Measurements from ENCODE around the gene TMEM175. TPM values are rescaled to one million over a fixed set of nuclear protein-coding genes. Genes with fewer than 3 reads are reported as not detected.

TMEM175 gene
- total and polyA plus RNA-seq, 2 of the 8 experiments (the other 6 are each of a cell fraction or from before 2014, with no cell fraction given) = 4.9 to 20.7 TPM

DNA sequence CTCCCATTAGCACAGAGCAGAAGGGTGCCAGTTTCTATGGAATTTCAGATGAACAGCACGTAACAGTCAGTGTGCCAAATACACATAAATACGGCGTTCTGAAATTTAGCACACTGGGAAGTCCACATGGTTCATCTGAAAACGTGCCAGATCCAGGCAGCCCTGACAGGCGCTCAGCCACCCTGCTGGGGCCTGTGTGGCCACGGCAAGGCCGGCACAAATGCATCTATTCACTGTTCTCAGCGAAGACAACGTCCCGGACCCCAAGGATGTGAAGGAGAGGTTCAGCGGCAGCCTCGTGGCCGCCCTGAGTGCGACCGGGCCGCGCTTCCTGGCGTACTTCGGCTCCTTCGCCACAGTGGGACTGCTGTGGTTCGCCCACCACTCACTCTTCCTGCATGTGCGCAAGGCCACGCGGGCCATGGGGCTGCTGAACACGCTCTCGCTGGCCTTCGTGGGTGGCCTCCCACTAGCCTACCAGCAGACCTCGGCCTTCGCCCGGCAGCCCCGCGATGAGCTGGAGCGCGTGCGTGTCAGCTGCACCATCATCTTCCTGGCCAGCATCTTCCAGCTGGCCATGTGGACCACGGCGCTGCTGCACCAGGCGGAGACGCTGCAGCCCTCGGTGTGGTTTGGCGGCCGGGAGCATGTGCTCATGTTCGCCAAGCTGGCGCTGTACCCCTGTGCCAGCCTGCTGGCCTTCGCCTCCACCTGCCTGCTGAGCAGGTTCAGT, 25.5 kb downstream of the TMEM175 start (continued):
- TF ChIP-seq, protein P1, sequence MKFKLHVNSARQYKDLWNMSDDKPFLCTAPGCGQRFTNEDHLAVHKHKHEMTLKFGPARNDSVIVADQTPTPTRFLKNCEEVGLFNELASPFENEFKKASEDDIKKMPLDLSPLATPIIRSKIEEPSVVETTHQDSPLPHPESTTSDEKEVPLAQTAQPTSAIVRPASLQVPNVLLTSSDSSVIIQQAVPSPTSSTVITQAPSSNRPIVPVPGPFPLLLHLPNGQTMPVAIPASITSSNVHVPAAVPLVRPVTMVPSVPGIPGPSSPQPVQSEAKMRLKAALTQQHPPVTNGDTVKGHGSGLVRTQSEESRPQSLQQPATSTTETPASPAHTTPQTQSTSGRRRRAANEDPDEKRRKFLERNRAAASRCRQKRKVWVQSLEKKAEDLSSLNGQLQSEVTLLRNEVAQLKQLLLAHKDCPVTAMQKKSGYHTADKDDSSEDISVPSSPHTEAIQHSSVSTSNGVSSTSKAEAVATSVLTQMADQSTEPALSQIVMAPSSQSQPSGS (IDR thresholded peaks at IDR 0.05; ENCODE audit: low read length) = no peak
- TF ChIP-seq HDAC6 (IDR thresholded peaks at IDR 0.05; ENCODE audit: low read depth, low read length) (no peak), SIX5 (IDR thresholded peaks at IDR 0.05; ENCODE audit: low read depth, low read length) (no peak), POLR2A (IDR thresholded peaks at IDR 0.05; ENCODE audit: control extremely low read depth in 1 of 2, low read depth in 2 of 2, low read length in 2 of 2) (no peak)
